ES-I3 (cell line): ENCODE data around the gene GLIS1.
"Not testable (repeated sequence)": the region's sequence is repeated elsewhere in the genome, so short reads cannot be mapped to it uniquely, and the experiment has no call there.

Source experiments
- H3K36me3 ChIP-seq: 2 replicates; pipeline ENCODE4 v1.6.1; 2013; ENCODE audit warnings: mild to moderate bottlenecking, low read length, control low read depth, moderate library complexity; ENCODE audit not compliant: insufficient read depth
- H3K4me1 ChIP-seq: 2 replicates; pipeline ENCODE4 v1.6.1; 2013; ENCODE audit warnings: mild to moderate bottlenecking, control low read depth, low read length; ENCODE audit not compliant: insufficient read depth
- H3K9ac ChIP-seq: 2 replicates; pipeline ENCODE4 v1.6.1; 2013; ENCODE audit warnings: low read depth, mild to moderate bottlenecking, low read length, moderate library complexity
- H3K9me3 ChIP-seq: 2 replicates; pipeline ENCODE4 v1.6.1; 2013; ENCODE audit warnings: mild to moderate bottlenecking, low read length, moderate library complexity; ENCODE audit not compliant: control insufficient read depth, insufficient read depth

Gene GLIS1

DNA sequence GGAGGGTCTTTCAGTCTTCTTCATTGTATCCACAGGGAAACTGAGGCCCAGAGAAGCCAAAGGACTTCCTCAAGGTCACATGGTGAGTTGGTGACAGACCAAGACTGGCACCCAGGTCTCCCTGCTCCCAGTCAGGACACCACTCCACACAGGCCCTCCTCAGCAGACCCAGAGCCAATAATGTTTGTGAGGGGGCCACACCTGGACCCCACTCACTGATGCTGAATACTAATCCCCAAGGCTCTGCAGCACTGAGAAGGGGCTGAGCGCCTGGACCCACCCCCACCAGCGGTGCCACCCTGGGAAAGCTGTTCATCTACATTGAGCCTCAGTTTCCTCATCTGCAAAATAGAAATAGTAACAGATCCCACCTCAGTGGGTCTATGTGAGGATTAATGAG is 79.5 kb downstream of the GLIS1 start:
- no peaks in the 10 kb centered on the region for H3K9me3 ChIP-seq
- H3K4me1 ChIP-seq: peaks cover 5% of the 10 kb centered on the region; the same call in 1 of the 2 replicates
- H3K9ac ChIP-seq: no peak overlapping the region
- H3K36me3 ChIP-seq: no peaks in the 10 kb centered on the region

DNA sequence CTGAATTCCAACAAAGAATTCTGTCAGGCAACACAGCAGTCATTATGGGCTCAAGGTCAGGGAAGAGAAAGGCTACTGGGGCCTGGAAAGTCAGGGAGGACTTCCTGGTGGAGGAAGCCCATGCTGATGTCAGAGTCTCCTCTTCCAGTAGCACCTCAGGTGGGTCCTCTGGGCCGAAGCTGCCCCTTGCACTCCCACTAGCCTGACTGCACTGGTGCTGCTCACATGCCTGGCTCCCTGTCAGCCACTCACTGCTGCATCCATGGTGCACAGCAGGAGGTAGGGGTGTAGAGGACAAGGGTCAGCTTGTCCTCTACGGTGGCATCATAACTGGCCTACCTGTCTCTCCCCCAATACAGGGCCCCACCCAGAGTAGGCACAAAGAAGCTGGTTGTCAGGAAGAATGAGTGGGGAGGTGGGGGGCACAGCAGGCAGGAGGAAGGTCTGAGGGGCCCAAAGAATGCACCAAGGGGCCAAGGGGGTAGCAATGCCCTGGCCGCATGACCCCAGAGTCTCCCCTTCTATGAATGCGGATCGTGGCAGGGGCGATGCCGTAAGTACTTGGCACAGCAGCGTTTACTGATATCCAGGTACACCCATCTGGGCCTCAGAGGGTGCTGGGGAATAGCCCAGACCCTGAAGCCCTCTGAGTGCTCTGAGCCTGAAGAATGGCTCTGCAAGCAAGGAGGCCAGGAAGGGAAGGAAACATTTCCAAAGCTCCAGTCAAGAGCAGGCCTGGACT is 80.3 kb downstream of the GLIS1 start:
- peaks cover 5% of the 10 kb centered on the region; the same call in 1 of the 2 replicates for H3K4me1 ChIP-seq
- H3K36me3 ChIP-seq: no peaks in the 10 kb centered on the region
- no peak overlapping the region for H3K9ac ChIP-seq

DNA sequence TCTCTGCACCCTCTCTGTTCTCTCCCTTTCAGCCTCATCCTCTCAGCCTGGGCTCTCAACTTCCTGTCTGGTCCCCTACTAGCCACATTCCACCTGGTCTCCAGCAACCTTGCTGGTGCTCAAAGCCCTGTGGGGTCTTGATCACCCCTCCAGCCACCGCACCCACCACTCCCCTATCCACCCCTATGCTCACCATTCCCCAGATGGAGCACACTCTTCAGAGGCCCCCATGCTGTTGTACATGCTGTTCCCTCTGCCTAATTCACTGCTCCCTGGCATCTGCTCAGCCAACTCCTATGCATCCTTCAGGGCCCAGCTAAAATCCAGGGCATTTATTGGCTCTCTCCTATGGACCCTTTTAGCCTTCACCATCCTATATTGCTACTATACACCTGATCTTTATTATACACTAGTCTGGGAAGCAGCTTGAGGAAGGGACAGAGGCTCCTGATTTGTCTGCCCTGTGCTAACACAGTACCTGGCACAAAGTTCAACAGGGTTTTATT is 81.0 kb downstream of the GLIS1 start:
- no peaks in the 10 kb centered on the region for H3K36me3 ChIP-seq
- peaks cover 5% of the 10 kb centered on the region; the same call in 1 of the 2 replicates for H3K4me1 ChIP-seq
- H3K9me3 ChIP-seq: no peaks in the 10 kb centered on the region
- H3K9ac ChIP-seq: no peak overlapping the region

More for the DNA sequence above, 80.3 kb downstream of the GLIS1 start:
- no peaks in the 10 kb centered on the region for H3K9me3 ChIP-seq

DNA sequence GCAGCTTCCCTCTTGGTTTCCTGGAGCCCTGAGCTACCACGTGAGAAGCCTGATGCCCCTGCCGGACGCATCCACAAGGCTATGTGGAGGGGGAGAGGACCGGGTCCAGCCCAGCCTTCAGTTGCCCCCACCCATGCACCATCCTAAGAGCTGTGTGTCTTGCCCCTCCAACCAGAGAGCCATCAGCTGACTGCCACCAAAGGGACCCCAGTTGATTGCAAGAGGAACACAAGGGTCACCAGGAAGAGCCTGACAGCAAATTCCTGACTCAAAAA is 81.5 kb downstream of the GLIS1 start:
- Histone ChIP-seq H3K9me3 (no peaks in the 10 kb centered on the region), H3K36me3 (no peaks in the 10 kb centered on the region), H3K9ac (no peak overlapping the region), H3K4me1 (peaks cover 5% of the 10 kb centered on the region; the same call in 1 of the 2 replicates)

DNA sequence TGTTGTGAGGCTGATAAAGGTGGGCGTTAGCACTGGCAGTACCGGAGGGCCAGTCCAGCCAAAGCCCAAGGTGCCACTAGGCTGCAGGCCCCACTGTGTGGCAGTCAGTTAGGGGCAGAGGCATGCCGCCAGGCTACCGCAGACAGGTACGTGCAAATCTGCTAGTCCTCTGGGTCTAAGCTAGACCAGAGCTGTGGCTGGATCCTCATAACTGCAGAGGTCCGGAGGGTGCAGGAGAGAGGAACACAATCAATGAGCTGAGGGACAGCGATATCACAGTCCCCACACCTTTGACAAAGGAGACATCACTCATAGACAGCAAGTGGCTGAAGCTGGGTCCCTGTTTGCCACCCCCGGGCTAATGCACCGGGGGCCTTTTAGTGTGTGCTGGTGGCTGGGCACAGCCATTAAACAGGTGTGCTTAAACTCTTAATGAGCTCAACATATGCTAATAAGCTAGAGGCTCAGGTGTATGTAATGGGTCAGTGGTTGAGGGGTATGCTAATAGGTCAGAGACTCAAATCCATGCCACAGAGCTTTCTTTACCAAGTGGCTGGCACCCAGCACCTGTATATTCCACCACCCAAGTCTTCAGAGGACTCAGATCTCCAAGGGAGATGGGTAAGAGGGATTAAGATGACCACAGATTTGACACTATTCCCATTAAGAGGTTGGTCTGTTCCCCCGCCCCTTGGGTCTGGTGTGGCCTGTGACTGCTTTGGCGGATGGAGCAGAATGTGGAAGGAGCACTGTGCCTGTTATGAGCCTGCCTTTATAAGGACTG is 82.0 kb downstream of the GLIS1 start:
- Histone ChIP-seq H3K36me3 (no peaks in the 10 kb centered on the region), H3K9me3 (no peaks in the 10 kb centered on the region), H3K4me1 (peaks cover 5% of the 10 kb centered on the region; the same call in 1 of the 2 replicates), H3K9ac (no peak overlapping the region)

- H3K9ac ChIP-seq: no peak overlapping the region
- no peaks in the 10 kb centered on the region for H3K36me3 ChIP-seq
- no peaks in the 10 kb centered on the region for H3K9me3 ChIP-seq
- H3K4me1 ChIP-seq: peaks cover 5% of the 10 kb centered on the region; the same call in 1 of the 2 replicates
Measured at GRCh38 chr1:53655931-53656746, 82.8 kb downstream of the GLIS1 start.

GRCh38 chr1:53654216-53655210 is 84.5 kb downstream of the GLIS1 start:
- peaks cover 5% of the 10 kb centered on the region; the same call in 1 of the 2 replicates for H3K4me1 ChIP-seq
- no peaks in the 10 kb centered on the region for H3K9me3 ChIP-seq
- no peak overlapping the region for H3K9ac ChIP-seq
- no peaks in the 10 kb centered on the region for H3K36me3 ChIP-seq

DNA sequence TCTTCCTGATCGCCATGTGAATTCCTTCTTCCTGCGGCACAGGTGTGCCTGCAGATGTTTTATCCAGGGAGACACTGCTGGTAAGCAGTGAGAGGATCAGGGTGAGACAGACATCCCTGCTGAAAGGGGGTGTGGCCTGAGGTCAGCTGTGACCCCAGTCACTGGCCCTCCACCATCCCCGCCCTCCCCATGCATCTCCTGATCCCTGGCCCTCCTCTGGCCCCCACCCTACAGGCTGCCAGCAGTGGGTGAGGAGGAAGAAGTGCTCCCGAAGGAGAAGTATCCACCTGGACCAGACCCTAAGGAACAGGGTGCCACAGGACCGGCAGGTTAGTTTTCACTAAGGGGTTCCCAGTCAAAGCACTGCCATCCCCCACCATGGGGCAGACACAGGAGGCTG is 85.3 kb downstream of the GLIS1 start:
- Histone ChIP-seq H3K9me3 (no peaks in the 10 kb centered on the region), H3K9ac (no peak overlapping the region), H3K4me1 (peaks cover 5% of the 10 kb centered on the region; the same call in 1 of the 2 replicates), H3K36me3 (no peaks in the 10 kb centered on the region)

DNA sequence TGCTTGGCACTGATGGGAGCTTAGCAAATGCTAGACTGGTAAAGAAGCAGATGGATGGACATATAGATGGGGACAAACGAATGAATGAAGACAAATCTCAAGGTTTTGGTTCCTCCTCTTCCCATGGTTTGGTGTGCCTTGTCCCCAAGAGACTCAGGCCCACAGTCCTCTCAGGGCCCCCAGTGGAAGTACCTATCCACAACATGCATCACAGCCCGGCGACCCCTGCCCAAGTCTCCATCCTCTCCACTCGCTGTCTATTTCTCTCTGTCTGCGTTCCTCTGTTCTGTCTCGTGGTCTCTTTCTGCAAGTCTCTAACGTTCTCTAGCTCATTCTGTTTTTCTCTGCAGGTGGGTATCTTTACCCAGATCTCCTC is 85.8 kb downstream of the GLIS1 start:
- H3K9me3 ChIP-seq: no peaks in the 10 kb centered on the region
- no peak overlapping the region for H3K9ac ChIP-seq
- H3K36me3 ChIP-seq: no peaks in the 10 kb centered on the region
- peaks cover 5% of the 10 kb centered on the region; the same call in 1 of the 2 replicates for H3K4me1 ChIP-seq

- Histone ChIP-seq H3K36me3 (no peaks in the 10 kb centered on the region), H3K9ac (no peak overlapping the region), H3K4me1 (peaks cover 5% of the 10 kb centered on the region; the same call in 1 of the 2 replicates), H3K9me3 (no peaks in the 10 kb centered on the region)
Measured at GRCh38 chr1:53652441-53653199, 86.3 kb downstream of the GLIS1 start.

DNA sequence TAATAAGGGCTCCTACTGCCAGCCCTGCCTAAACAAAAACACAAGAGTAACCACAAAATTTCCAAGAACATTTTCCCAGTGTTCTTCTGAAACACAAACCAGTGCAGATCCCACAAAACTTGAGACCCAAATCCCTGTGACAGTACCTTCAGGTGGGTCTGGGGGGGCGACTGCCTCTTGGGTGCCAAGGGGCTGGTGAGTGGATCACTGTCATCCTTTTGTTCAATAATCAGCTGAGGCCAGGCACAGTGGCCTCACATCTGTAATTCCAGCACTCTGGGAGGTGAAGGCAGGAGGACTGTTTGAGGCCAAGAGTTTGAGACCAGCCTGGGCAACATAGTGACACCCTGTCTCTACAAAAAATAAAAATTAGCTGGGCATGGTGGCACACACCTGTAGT is 87.6 kb downstream of the GLIS1 start:
- no peak overlapping the region for H3K9ac ChIP-seq
- no peaks in the 10 kb centered on the region for H3K9me3 ChIP-seq
- peaks cover 5% of the 10 kb centered on the region; the same call in 1 of the 2 replicates for H3K4me1 ChIP-seq
- no peaks in the 10 kb centered on the region for H3K36me3 ChIP-seq

DNA sequence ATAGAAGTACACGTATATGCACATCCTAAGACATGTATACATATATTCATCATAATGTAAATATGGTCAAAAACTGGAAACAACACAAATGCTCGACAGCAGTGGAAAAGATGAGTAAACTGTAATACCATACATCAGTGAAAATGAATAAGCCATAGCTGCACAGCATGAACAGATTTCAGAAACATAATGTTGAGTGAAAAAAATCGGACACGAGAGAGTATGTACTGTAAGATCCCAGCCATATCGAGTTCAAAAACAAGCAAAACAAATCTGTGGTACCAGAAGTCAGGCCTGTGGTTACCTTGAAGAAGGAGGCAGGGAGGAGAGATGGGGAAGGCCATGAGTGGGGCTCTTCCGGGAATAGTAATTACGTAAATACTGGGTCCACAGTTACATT is 90.4 kb downstream of the GLIS1 start:
- no peak overlapping the region for H3K9ac ChIP-seq
- H3K9me3 ChIP-seq: no peaks in the 10 kb centered on the region
- 0 out of 2 replicates have a peak, but pooled peaks cover 6% of the 10 kb centered on the region for H3K4me1 ChIP-seq
- no peaks in the 10 kb centered on the region for H3K36me3 ChIP-seq

- not testable (repeated sequence) for H3K36me3 ChIP-seq, H3K9ac ChIP-seq, H3K4me1 ChIP-seq, H3K9me3 ChIP-seq
Measured at GRCh38 chr1:53647915-53648314, 91.0 kb downstream of the GLIS1 start.
